Liver (tissue), 9 donors: Measurements from ENCODE around the gene ERI3. TPM values are rescaled to one million over a fixed set of nuclear protein-coding genes. Genes with fewer than 3 reads are reported as not detected.

Experiments
- DNase-seq: peaks from one replicate; pipeline ENCODE4 v3.0.0-alpha.2; 2017; ENCODE audit warnings: low spot score
- H3K27ac ChIP-seq, 2 donors: one replicate each; pipeline ENCODE4 v1.7.0; 2013; ENCODE audit warnings: inconsistent platforms in 2 of 2, low read length in 2 of 2, control low read depth in 1 of 2, low read depth in 1 of 2, mild to moderate bottlenecking in 1 of 2
- H3K27me3 ChIP-seq, 4 donors: one replicate each; pipeline versions ENCODE4 v1.6.1 to v1.7.0; 2013; ENCODE audit warnings: low read length in 3 of 4, inconsistent platforms in 1 of 4, mild to moderate bottlenecking in 1 of 4, moderate library complexity in 1 of 4; ENCODE audit not compliant: control insufficient read depth in 4 of 4, insufficient read depth in 4 of 4
- H3K36me3 ChIP-seq, 4 donors: one replicate each; pipeline versions ENCODE4 v1.6.1 to v1.7.0; 2013; ENCODE audit warnings: low read length in 3 of 4, mild to moderate bottlenecking in 3 of 4, low read depth in 1 of 4, moderate library complexity in 1 of 4; ENCODE audit not compliant: control insufficient read depth in 4 of 4, insufficient read depth in 3 of 4
- H3K4me1 ChIP-seq, 4 donors: one replicate each; pipeline versions ENCODE4 v1.6.1 to v1.7.0; 2013; ENCODE audit warnings: low read length in 3 of 4, mild to moderate bottlenecking in 3 of 4, moderate library complexity in 1 of 4; ENCODE audit not compliant: control insufficient read depth in 4 of 4, insufficient read depth in 4 of 4
- H3K4me3 ChIP-seq, 3 donors: one replicate each; pipeline versions ENCODE4 v1.6.1 to v1.7.0; 2013; ENCODE audit warnings: low read length in 3 of 3, control low read depth in 1 of 3, low read depth in 1 of 3, mild to moderate bottlenecking in 1 of 3
- H3K9ac ChIP-seq, 2 donors: one replicate each; pipeline ENCODE4 v1.7.0; 2013; ENCODE audit warnings: low read length in 2 of 2, mild to moderate bottlenecking in 2 of 2, moderate library complexity in 2 of 2, control low read depth in 1 of 2, low read depth in 1 of 2
- H3K9me3 ChIP-seq, 4 donors: one replicate each; pipeline versions ENCODE4 v1.6.1 to v1.7.0; 2013; ENCODE audit warnings: low read length in 3 of 4; ENCODE audit not compliant: control insufficient read depth in 4 of 4
- EGR1 ChIP-seq, 2 donors: IDR thresholded peaks; 2 replicates each; pipeline ENCODE4 v1.6.1; 2016 to 2018; ENCODE audit warnings: antibody characterized with exemption in 2 of 2, low read depth in 2 of 2
- GABPA ChIP-seq, 2 donors: IDR thresholded peaks in 1 of 2; conservative IDR thresholded peaks in 1 of 2; 2 replicates each; pipeline ENCODE4 v1.6.1; 2016; ENCODE audit warnings: antibody characterized with exemption in 2 of 2, mild to moderate bottlenecking in 1 of 2, moderate library complexity in 1 of 2
- HNF4A ChIP-seq, 2 donors: conservative IDR thresholded peaks; 2 replicates each; pipeline ENCODE4 v1.6.1; 2016; ENCODE audit warnings: antibody characterized with exemption in 2 of 2, mild to moderate bottlenecking in 2 of 2
- NR2F2 ChIP-seq: IDR thresholded peaks from 2 replicates; pipeline ENCODE4 v1.6.1; 2016; ENCODE audit warnings: antibody characterized with exemption
- RXRA ChIP-seq, 2 donors: IDR thresholded peaks; 2 replicates each; pipeline ENCODE4 v1.6.1; 2017 to 2018; ENCODE audit warnings: antibody characterized with exemption in 2 of 2, mild to moderate bottlenecking in 1 of 2
- WGBS: extraction: QIAGEN DNeasy Blood & Tissue Kit; methylation state at CpG from one replicate; pipeline ENCODE4 v1.1.7; 2013; 5-methylcytosine and 5-hydroxymethylcytosine counted together
- polyA plus RNA-seq, 2 donors: library from polyadenylated mRNA; stranded (reverse) in 1 of 2; unstranded in 1 of 2; fragments of 200-250 nt in 1 of 2; fragments of >200 nt in 1 of 2; fragmentation: Nextera tagmentation in 1 of 2; extraction: Ambion mirVana in 1 of 2; gene quantifications; one replicate each; pipeline versions ENCODE4 v1.2.1 to v1.2.3, GENCODE V29; 2013 to 2015
- total RNA-seq, 2 donors: library from RNA; depleted of rRNA; stranded (reverse); fragments of >200 nt; gene quantifications; one replicate each; pipeline ENCODE4 v1.2.3, GENCODE V29; 2014
- TF ChIP-seq, protein P1 (sequence below): fragments of 150-350 bp; IDR thresholded peaks from 2 replicates; pipeline ENCODE4 v1.5.1; 2017; ENCODE audit warnings: improper control_type of control experiment, low read depth, low read length; ENCODE audit not compliant: missing input control
- TF ChIP-seq, protein P2 (sequence below): IDR thresholded peaks from 2 replicates; pipeline ENCODE4 v1.6.1; 2016; ENCODE audit warnings: antibody characterized with exemption, mild to moderate bottlenecking
- TF ChIP-seq, protein P3 (sequence below): IDR thresholded peaks from 2 replicates; pipeline ENCODE4 v1.6.1; 2016; ENCODE audit warnings: antibody characterized with exemption
- TF ChIP-seq, protein P4 (sequence below): IDR thresholded peaks from 2 replicates; pipeline ENCODE4 v1.6.1; 2016; ENCODE audit warnings: antibody characterized with exemption
- TF ChIP-seq, protein P5 (sequence below): IDR thresholded peaks from 2 replicates; pipeline ENCODE4 v1.6.1; 2016; ENCODE audit warnings: antibody characterized with exemption
- donor health status: healthy.
- donor health status: healthy.
- donor health status: healthy.
- donor health status: healthy.
- donor health status: healthy.

The ERI3 gene
- total and polyA plus RNA-seq, 4 donors: 15.7 to 23.8 (median 21.3) TPM

DNA sequence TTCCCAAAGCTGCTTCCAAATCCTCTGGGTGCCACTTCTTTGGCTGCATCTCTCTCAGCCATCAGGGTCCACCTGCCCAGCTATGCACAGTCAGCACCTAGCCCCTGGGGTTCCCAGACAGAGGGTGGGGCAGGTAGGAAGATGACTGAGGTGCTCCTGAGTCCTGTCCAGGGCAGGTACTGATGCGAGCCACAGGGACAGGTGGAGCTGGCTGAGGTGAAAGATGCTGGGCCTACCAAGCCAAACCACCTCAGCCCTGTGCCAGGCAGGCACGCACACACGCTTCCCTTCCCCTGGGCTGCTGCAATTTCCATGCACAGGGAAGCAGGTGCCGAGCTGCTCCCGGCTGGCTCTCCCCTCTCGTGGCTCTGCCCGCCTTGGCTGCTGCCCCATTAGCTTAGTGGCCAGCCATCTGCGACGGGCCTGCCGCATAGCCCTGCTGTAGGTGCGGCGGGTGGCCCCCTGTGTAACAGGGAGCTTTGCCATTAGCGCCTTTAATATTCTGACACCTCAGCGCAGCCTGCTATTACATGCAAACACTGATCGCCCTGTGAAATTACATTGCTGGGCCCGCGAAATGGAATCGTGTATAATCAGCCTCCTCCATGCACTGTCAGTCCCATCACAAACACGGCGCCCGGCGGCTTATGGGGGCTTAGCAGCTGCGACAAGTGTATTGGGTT, 102.9 kb downstream of the ERI3 start (continued):
- TF ChIP-seq RXRA (IDR thresholded peaks at IDR 0.05): no peak
- TF ChIP-seq HNF4A (conservative IDR thresholded peaks at IDR 0.05): no peak
- TF ChIP-seq NR2F2: no peak

DNA sequence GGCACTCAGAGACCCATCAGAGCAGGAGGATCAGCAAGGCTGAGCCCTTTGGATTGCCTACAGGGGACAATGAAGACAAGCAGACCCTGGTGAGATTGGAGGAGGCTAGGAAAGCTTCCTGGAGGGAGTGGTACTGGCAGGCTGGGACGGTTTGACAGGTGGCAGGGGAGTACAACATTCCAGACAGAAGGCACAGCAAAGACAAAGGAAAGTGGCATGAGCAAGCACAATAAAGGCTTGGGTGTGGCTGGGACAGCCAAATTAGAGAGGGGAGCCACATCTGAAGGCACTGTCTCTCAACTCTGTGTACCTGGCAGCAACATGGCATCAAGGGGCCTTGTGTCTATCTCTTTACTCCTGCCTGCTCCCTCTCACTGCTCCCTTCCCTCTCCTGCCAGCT, 103.6 kb downstream of the ERI3 start:
- DNase-seq: no peak
- 87% methylated on average over 1 of the region's 1 CpG for WGBS
- TF ChIP-seq, protein P1, sequence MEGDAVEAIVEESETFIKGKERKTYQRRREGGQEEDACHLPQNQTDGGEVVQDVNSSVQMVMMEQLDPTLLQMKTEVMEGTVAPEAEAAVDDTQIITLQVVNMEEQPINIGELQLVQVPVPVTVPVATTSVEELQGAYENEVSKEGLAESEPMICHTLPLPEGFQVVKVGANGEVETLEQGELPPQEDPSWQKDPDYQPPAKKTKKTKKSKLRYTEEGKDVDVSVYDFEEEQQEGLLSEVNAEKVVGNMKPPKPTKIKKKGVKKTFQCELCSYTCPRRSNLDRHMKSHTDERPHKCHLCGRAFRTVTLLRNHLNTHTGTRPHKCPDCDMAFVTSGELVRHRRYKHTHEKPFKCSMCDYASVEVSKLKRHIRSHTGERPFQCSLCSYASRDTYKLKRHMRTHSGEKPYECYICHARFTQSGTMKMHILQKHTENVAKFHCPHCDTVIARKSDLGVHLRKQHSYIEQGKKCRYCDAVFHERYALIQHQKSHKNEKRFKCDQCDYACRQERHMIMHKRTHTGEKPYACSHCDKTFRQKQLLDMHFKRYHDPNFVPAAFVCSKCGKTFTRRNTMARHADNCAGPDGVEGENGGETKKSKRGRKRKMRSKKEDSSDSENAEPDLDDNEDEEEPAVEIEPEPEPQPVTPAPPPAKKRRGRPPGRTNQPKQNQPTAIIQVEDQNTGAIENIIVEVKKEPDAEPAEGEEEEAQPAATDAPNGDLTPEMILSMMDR: no peak
- TF ChIP-seq, protein P2, sequence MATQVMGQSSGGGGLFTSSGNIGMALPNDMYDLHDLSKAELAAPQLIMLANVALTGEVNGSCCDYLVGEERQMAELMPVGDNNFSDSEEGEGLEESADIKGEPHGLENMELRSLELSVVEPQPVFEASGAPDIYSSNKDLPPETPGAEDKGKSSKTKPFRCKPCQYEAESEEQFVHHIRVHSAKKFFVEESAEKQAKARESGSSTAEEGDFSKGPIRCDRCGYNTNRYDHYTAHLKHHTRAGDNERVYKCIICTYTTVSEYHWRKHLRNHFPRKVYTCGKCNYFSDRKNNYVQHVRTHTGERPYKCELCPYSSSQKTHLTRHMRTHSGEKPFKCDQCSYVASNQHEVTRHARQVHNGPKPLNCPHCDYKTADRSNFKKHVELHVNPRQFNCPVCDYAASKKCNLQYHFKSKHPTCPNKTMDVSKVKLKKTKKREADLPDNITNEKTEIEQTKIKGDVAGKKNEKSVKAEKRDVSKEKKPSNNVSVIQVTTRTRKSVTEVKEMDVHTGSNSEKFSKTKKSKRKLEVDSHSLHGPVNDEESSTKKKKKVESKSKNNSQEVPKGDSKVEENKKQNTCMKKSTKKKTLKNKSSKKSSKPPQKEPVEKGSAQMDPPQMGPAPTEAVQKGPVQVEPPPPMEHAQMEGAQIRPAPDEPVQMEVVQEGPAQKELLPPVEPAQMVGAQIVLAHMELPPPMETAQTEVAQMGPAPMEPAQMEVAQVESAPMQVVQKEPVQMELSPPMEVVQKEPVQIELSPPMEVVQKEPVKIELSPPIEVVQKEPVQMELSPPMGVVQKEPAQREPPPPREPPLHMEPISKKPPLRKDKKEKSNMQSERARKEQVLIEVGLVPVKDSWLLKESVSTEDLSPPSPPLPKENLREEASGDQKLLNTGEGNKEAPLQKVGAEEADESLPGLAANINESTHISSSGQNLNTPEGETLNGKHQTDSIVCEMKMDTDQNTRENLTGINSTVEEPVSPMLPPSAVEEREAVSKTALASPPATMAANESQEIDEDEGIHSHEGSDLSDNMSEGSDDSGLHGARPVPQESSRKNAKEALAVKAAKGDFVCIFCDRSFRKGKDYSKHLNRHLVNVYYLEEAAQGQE: no peak
- TF ChIP-seq, protein P3, sequence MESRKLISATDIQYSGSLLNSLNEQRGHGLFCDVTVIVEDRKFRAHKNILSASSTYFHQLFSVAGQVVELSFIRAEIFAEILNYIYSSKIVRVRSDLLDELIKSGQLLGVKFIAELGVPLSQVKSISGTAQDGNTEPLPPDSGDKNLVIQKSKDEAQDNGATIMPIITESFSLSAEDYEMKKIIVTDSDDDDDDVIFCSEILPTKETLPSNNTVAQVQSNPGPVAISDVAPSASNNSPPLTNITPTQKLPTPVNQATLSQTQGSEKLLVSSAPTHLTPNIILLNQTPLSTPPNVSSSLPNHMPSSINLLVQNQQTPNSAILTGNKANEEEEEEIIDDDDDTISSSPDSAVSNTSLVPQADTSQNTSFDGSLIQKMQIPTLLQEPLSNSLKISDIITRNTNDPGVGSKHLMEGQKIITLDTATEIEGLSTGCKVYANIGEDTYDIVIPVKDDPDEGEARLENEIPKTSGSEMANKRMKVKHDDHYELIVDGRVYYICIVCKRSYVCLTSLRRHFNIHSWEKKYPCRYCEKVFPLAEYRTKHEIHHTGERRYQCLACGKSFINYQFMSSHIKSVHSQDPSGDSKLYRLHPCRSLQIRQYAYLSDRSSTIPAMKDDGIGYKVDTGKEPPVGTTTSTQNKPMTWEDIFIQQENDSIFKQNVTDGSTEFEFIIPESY: no peak
- TF ChIP-seq, protein P4, sequence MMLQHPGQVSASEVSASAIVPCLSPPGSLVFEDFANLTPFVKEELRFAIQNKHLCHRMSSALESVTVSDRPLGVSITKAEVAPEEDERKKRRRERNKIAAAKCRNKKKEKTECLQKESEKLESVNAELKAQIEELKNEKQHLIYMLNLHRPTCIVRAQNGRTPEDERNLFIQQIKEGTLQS: no peak
- TF ChIP-seq, protein P5, sequence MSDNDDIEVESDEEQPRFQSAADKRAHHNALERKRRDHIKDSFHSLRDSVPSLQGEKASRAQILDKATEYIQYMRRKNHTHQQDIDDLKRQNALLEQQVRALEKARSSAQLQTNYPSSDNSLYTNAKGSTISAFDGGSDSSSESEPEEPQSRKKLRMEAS: no peak
- no peak for TF ChIP-seq EGR1 (IDR thresholded peaks at IDR 0.05; ENCODE audit: low read depth in 2 of 2)
- Histone ChIP-seq H3K27me3 (no peaks in the 10 kb centered on the region), H3K9ac (no peak overlapping the region), H3K9me3 (no peaks in the 10 kb centered on the region), H3K36me3 (peaks cover 0 to 3% (median 0%) of the 10 kb centered on the region in 4 donors), H3K27ac (no peak overlapping the region), H3K4me3 (no peak overlapping the region), H3K4me1 (no peaks in the 10 kb centered on the region)

DNA sequence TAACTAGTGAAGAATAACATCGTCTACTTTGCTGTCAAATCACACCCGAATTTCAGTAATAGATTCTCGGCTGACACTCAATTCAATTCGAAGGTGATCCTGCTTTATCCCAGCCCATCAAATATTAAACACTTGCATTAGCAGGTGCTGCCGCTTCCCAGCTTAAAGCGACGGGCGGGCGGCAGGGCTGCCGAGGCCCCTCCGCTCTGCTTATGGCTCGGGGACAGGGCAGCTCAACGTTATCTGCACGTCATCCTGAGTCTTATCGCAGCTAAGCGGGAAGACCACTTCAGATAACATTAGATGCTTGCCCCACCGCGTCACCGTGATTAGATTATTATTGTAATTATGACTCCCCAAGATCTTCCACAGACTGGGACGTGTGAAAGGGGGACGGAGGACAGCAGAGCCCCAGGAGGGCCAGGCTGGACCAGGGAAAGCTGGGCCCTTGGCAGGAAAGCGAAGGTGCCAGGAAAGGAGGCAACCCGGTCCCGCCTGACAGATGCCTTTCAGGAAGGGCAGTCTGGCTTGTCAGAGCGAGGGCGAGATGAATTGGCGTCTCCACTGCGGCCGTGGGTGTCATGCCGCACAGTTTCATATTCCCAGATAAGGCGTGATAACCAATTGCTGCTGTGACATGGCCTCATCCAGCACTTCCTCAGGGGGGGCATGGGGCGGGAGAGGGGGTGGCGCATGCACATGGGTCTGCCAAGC, 104.8 kb downstream of the ERI3 start:
- DNase-seq: no peak

More for the DNA sequence above, 104.8 kb downstream of the ERI3 start:
- Histone ChIP-seq H3K36me3 (peaks cover 0 to 3% (median 0%) of the 10 kb centered on the region in 4 donors), H3K9me3 (no peaks in the 10 kb centered on the region), H3K4me3 (no peak overlapping the region), H3K9ac (no peak overlapping the region), H3K4me1 (no peaks in the 10 kb centered on the region), H3K27me3 (no peaks in the 10 kb centered on the region), H3K27ac (no peak overlapping the region)
- TF ChIP-seq, protein P4: no peak
- TF ChIP-seq NR2F2 (no peak), GABPA (IDR thresholded peaks at IDR 0.05 in 1 of 2, conservative IDR thresholded peaks at IDR 0.05 in 1 of 2) (no peak)
- WGBS: 86% methylated on average over 33 of the region's 33 CpGs
